B cell (primary cell): ENCODE results near the gene TMEM129.

ENCODE experiments used
- CTCF ChIP-seq: fragments of 200-600 bp; IDR thresholded peaks from one replicate; pipeline ENCODE4 v1.8.0; 2022; ENCODE audit warnings: antibody characterized with exemption, mild to moderate bottlenecking
- EZH2 ChIP-seq: IDR thresholded peaks from 2 replicates; pipeline ENCODE4 v1.6.1; 2012; ENCODE audit warnings: borderline replicate concordance, low read depth, mild to moderate bottlenecking, moderate library complexity, low read length; ENCODE audit not compliant: insufficient read depth, poor library complexity, severe bottlenecking

- TF ChIP-seq EZH2 (no peak), CTCF (no peak)
Measured at GRCh38 chr4:1668488-1668840, 52.7 kb downstream of the TMEM129 start.
